ENCODE measurements around the gene CARM1. TPM values are rescaled to one million over a fixed set of nuclear protein-coding genes. Genes with fewer than 3 reads are reported as not detected.

Gene CARM1
- total RNA-seq, 1 experiment from 2014 or later = 103 TPM

GRCh38 chr19:10921199-10921909, 50.0 kb downstream of the CARM1 start (continued):
- TF ChIP-seq CTCF (IDR thresholded peaks at IDR 0.05 in 2 of 3, conservative IDR thresholded peaks at IDR 0.05 in 1 of 3; ENCODE audit: borderline replicate concordance in 1 of 3, insufficient read depth in 1 of 3, low read depth in 2 of 3, low read length in 2 of 3) = no peak

DNA sequence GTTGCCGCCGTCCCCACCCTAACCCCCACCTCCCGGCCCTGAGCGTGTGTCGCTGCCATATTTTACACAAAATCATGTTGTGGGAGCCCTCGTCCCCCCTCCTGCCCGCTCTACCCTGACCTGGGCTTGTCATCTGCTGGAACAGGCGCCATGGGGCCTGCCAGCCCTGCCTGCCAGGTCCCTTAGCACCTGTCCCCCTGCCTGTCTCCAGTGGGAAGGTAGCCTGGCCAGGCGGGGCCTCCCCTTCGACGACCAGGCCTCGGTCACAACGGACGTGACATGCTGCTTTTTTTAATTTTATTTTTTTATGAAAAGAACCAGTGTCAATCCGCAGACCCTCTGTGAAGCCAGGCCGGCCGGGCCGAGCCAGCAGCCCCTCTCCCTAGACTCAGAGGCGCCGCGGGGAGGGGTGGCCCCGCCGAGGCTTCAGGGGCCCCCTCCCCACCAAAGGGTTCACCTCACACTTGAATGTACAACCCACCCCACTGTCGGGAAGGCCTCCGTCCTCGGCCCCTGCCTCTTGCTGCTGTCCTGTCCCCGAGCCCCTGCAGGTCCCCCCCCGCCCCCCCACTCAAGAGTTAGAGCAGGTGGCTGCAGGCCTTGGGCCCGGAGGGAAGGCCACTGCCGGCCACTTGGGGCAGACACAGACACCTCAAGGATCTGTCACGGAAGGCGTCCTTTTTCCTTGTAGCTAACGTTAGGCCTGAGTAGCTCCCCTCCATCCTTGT, 50.7 kb downstream of the CARM1 start:
- H3K9ac ChIP-seq (ENCODE audit: low read length) = no peak overlapping the region
- ATAC-seq (peak; percentile 28; the same call in 1 of the 2 replicates), DNase-seq (ENCODE audit: low read depth, low spot score) (no peak)
- ChIA-PET RAD21 (ENCODE audit: low non-redundant PET in 1 of 2, low total read pairs in 2 of 2, uncharacterized antibody in 2 of 2, unreplicated experiment in 2 of 2) (no interaction called here), POLR2A (no interaction called here), CTCF (interaction anchor here (0.5 to 0.8 kb wide), 2 partner anchors 15 to 20 kb away, joined by 3 to 4 read pairs; no protein-coding TSS in a partner anchor)
- no peaks in the 10 kb centered on the region for H3K9me3 ChIP-seq (ENCODE audit: control insufficient read depth in 1 of 2, insufficient read depth in 1 of 2, low read depth in 1 of 2, low read length in 2 of 2)
- H3K4me2 ChIP-seq (ENCODE audit: low read length) = no peak overlapping the region
- no peak overlapping the region for H3K4me3 ChIP-seq (replicated peaks in 1 of 2; ENCODE audit: low read depth in 1 of 2, low read length in 2 of 2)
- H2AFZ ChIP-seq (ENCODE audit: low read depth, low read length, poor library complexity, severe bottlenecking) = no peak overlapping the region
- intact Hi-C loops (cut with micrococcal nuclease) = no loop called here
- no peak overlapping the region for H3K27ac ChIP-seq (ENCODE audit: low read depth, low read length)
- H3K79me2 ChIP-seq (ENCODE audit: insufficient read depth, low read length) = peaks cover under 1% of the 10 kb centered on the region; the same call in 1 of the 2 replicates
- peaks cover 15 to 26% of the 10 kb centered on the region in 2 experiments for H3K36me3 ChIP-seq (ENCODE audit: control insufficient read depth in 1 of 2, insufficient read depth in 2 of 2, low read length in 2 of 2)
- BruUV-seq (replicated peaks) = TSS peak; percentile 35
- H3K27me3 ChIP-seq (ENCODE audit: insufficient read depth, low read length) = no peaks in the 10 kb centered on the region
- H4K20me1 ChIP-seq (ENCODE audit: insufficient read depth) = no peaks in the 10 kb centered on the region
- no peaks in the 10 kb centered on the region for H3K9me2 ChIP-seq (ENCODE audit: insufficient read depth)
- H3K4me1 ChIP-seq (ENCODE audit: control insufficient read depth in 1 of 2, insufficient read depth in 2 of 2, low read length in 2 of 2) = no peaks in the 10 kb centered on the region
- TF ChIP-seq SIN3A (IDR thresholded peaks at IDR 0.05; ENCODE audit: low read depth) (0 out of 2 replicates have a peak, but pooled peaks have one; percentile 19), CBX3 (IDR thresholded peaks at IDR 0.05; ENCODE audit: low read depth) (no peak)
